ENCODE results near the gene XPR1.
"Not testable (repeated sequence)": the region's sequence is repeated elsewhere in the genome, so short reads cannot be mapped to it uniquely, and the experiment has no call there.

Gene XPR1

DNA sequence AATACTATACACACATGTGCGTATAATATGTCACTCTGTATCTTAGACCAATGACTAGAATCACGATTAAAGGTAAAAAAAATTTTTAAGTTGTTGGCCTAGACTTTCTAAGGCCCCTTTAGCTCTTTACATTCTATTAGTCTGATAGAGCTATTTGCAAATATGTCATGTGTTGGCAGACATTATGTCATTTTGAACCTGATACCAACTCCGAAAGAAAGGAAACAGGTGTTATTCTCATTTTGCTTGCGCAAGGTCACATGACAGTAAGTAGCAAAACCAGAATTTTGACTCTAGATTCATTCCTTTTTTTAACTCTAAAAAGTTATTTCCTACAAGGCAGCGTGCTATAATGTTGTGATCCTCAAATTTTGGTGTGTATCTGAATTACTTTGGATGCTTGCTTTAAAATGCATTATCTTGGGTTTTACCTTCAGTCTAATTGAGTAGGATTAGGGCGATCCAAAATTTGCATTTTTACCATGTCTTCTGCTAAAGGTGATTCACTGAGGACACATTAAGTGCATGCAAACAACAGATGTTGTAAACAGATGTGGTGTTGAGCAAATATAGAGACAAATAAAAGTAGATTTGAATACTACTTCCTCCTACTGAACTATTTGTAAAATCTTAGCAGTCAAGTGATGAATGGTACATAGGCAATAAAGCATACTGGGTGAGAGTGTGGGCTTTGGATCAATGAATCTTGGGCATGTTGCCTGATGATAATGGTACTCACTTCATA, 217.4 kb downstream of the XPR1 start:
- no peak for DNase-seq

DNA sequence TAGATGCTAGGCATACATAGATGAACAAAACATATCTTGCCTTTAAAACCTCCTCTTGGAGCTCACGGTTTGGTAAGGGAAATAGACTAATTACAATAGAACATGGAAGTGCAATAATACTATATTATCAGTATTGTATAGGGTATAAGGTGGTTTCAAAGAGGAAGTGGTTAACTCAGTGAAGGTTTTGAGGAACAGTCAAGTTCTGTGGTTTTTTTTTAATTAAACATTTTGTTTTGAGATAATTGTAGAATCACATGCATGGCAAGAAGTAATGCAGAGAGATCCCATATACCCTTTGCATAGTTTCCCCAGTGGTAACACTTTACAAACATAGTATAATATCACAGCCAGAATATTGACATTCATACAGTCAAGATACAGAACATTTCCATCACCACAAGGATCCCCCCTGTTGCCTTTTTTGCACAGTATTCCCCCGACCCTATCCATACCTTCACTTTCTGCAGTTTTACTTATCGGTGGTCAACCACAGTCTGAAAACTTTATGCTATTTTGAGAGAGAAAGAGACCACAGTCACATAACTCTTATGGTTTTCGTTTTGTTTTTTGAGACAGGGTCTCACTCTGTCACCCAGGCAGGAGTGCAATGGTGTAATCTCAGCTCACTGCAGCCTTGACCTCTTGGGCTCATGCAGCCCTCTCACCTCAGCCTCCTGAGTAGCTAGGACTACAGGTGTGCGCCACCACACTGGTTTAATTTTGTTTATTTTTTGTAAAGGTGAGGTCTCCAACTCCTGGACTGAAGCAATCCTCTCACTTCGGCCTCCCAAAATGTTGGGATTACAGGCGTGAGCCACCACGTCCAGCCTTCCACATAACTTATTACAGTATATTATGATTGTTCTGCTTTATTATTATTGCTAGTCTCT, 220.4 kb downstream of the XPR1 start:
- no peak for DNase-seq

DNA sequence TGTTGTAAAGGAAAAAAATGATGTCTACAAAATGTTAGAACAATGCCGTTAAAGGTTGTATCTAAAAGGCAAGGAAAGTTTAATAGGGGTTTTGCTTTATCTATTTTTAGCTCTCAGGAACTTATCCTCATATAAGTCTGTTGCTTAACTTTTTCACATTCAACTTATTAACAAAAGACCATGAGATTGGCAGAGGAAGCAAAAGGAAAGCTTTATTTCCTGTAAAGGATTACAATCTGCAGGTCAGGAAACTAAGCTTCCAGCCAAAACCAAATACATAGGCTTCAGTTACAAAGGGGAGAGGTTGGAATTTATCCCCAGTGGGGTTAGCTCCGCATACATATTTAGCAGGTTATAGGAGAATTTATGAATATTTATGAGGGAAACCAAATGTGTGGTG, 222.2 kb downstream of the XPR1 start:
- DNase-seq = no peak

DNA sequence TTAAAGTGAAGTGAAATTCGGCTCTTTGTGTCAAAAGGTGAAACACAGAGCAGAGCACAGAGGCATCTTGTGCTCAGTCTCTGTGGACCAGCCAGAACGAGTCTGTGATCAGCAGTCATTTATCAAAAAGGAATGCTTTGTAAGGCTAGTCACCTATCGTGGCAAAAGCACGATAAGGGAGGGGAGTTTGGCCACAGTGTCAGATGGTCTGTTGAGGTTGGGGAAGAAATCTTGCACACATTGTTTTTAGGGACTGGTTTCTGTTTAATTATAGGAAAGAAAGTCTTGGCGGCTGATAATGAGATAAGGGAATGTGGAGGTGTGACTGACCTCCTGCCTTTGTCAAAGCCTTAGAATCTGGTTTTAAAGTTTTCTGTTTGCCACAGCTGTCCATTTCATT, 222.6 kb downstream of the XPR1 start:
- no peak for DNase-seq

DNA sequence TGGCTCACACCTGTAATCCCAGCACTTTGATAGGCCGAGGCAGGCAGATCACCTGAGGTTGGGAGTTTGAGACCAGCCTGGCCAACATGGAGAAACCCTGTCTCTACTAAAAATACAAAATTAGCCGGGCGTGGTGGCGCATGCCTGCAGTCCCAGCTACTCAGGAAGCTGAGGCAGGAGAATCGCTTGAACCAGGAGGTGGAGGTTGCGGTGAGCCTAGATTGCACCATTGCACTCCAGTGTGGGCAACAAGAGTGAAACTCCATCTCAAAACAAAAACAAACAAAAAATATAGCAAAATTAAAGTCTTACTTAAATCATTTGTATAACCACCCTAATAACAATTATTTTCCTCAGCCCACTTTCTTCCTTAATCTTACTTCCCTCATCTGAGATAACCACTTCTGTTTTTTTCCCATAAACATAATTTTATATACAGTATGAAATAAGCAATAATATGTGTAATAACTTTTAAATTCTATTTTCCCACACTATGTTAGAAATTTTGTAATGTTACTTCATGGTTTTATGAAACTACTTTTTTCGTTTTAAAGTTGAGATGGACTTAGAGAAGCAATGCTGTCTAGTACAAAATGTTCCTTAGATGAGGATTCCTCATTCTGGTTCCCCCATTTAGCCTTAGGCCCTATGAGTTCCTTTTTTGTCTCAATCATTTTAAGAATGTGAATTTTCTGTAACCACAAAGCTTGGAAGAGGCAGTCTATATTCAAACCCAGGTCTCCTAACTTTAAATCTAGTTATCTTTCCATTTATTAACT, 226.3 kb downstream of the XPR1 start:
- DNase-seq = not testable (repeated sequence)

DNA sequence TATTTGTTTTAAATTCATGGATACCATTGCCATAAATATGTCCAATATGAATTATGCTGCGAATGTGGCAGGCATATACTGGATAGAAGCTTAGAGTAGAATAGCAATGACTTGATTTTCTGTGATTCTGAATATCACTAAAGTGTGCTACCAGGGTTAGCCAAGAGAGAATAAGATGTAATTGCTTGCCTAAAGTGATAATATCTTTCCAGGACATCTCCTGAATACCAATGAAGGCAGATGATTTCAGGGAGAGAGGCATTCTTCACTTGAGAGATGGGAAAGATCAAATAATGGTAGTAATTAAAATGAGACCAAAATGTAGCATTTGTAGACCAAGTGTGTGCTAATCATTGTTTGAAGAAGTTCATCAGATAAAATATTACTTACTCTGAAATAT, 227.5 kb downstream of the XPR1 start:
- DNase-seq = no peak

DNA sequence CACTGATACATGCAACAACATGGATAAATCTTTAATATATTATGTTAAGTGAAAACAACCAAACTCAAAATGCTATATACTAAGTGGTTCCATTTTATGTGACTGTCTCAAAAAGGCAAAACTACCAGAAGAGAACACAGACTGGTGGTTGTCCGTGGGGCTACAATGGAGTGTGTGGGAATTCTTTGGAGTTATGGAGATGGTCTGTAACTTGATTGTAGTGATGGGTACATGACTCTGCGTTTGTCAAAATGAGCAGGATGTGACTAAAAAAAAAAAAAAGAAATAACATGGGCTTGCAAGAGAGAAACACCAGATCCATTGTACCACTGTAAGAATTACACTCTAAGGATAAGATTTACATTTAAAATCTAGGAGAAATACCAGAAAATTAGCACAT, 228.7 kb downstream of the XPR1 start:
- DNase-seq = no peak

DNA sequence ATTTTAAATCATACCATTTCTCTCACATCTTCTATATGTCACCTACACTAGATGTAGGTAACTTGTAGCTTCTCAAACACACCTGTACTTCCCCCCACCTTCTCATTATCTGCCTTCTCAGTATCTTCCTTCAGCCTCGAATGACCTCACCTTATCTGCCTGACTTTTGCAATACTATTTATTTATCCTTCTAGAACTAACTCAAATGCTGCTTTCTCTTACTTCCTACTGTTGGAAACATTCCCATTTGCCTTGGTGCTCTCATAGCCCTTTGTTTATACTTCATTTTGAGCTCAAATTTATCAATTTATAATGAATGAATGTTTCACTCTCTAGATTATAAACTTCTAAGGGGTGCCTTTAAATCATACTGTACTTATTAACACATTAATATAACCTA, 230.5 kb downstream of the XPR1 start:
- DNase-seq = no peak

DNA sequence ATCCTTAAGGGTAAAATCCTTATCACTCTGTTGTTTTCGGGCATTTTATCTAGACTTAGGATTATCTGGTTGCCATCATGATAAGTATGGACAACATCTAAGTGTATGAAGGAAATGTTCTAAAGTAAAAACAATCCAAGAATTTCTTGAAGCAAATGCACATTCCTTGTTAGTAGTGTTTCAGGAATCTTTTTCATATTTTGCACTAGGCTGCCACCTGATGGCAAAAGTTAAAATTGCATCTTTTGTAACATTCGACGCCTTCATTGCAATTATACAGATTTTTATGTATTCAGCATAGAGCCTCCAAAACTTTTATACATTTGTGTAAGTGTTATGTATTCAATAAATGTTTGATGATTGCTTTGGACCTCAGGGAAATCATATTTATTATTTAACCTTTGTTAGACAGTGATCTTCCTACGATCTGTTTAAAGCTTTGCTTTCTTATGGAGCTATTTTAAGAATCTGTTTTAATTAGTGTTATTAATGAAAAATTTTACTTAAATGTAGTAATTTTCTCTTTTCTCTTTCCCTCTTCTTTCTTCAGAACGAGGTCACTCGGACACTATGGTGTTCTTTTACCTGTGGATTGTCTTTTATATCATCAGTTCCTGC, 231.4 kb downstream of the XPR1 start:
- no peak for DNase-seq

DNA sequence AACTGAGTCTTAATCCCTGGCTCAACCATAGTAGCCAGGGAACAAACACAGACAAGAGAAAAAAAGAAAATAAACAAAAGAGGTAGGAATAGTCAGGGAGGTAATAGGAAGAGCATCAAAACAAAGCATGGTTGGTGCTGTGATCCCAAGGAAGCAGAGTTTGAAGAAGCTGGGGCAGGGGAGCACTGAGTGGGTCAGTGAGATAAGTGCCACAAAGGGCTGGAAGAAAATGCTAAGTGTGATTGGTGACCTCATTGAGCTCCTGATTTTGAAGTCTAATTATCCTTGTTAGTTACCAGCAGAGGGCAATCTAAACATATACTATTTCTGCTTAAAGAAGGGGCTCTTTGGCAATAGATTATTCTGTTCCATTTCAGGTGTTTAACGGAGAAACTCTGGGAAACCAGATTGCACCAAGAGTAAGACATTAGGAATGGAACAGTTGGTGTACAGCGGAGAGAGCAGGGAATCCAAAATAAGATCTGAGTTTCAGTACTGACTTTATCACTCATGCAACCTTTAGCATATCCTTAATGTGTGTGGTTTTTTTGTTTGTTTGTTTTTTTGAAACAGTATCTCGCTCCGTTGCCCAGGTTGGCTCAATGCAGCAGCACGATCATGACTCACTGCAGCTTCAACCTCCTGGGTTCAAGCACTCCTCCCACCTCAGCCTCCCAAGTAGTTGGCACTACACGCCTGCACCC, 250.1 kb downstream of the XPR1 start:
- no peak for DNase-seq

DNA sequence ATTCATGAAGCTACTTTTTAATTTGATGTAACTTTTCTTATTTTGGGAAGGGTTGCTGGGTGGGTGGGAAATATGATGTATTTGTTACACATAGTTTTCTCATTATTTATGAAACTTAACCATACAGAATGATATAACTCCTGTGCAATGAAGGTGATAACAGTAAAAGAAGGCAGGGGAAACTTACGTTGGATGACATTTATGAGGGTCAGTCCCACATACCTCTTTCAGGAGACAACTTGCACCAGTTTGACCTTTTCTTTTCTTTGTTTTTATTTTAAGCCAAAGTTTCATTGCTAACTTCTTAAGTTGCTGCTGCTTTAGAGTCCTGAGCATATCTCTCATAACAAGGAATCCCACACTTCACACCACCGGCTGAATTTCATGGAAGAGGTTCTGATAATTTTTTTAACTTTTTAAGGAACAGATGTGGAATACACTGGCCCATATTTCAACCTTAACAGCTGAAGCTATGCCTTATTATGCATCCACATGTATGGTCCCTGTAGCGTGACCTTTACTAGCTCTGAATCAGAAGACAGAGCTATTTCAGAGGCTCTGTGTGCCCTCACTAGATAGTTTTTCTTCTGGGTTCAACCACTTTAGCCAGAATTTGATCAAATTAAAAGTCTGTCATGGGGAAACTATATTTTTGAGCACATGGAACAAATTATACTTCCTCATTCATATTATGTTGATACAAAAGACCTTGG, 252.9 kb downstream of the XPR1 start:
- DNase-seq = no peak

DNA sequence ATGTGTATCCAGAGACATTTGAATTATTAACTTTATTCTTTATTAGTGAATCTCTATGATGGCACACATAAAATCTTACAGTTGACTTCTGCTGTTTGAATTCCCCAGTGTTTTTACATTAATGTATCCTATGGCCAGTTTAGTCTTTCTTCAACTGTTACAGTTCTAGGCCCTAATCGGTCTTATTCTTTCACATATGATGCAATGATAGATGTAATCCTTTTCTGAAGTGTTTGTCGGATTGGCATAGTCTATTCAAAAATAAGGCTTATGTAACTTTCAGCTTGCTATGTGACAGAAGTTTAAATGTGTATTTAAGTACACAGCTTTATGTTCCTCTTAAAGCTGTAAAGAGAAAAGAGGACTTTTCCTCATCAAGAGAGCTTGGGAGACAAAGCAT, 254.5 kb downstream of the XPR1 start:
- DNase-seq = no peak

DNA sequence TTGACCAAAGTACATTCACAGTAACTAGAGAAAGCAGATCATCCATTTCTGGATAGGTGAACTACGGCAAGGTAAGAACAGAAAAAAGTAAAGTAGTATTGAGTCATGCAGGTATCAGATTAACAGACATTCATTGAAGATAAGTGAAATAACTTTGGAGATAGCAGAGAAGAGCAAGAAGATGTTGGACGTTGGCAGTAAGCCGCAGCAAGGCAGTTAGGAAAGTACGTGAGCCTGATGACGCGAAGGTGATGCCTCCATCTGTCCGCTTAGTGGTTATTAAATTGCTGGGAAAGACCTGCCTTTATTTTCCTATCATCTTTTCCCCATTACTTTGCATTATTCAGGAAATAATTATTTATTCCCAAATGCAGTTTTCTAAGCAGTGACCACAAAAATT, 256.0 kb downstream of the XPR1 start:
- DNase-seq = no peak

DNA sequence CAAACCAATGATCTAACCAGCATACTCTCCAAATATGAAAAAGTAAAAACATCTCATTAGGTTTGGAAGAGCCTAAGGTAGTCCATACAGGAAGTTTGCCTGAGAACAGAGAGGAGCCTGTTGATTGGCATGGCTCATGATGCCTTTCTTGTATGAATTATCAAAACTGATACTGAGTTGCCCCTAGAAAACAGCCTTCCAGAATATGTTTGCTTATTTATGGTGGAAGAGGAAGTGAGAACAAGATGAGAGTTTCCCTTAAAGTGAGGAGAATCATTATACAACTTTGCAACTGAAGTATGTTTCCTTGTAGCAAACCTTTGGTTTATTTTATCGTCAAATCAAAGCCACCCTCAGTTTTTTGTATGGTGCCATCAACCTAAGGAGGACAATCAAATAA, 257.0 kb downstream of the XPR1 start:
- DNase-seq = no peak

DNA sequence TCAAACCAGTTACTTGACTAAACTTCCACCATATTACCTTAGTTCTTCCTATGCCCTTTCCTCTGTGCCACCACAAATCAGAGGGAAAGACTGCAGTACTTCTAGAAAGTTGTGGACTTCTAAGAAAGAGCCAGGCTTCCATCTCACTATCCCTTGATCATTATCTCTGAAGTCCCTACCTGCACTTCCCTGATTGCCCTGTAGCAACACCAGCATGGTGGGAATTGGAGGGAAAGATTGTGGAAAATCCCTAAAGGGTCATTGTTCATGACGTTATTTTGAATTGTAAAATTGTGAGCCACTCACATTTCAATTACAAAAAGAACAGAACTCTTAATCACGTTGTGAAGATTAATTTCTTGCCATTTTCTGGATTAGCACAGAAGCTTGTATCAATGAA, 257.5 kb downstream of the XPR1 start:
- DNase-seq = no peak

DNA sequence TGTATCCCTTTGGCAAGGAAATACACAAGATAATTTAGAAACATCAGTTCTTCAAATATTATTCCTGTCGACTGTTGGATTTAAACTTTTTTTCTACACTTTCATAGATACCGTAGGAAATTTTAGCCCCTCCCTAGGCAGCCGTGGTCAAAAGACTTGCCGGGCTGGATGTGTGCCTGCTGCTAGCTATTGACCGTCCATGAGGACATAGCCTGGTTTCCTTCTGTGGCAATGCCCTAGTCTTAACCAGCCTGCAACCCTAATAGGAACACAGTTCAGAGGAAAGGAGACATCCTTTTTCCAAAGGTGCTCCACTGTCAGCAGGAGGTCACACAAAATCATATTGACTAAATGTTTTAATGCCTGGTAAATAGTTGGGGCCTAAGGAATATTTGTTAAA, 260.4 kb downstream of the XPR1 start:
- no peak for DNase-seq

DNA sequence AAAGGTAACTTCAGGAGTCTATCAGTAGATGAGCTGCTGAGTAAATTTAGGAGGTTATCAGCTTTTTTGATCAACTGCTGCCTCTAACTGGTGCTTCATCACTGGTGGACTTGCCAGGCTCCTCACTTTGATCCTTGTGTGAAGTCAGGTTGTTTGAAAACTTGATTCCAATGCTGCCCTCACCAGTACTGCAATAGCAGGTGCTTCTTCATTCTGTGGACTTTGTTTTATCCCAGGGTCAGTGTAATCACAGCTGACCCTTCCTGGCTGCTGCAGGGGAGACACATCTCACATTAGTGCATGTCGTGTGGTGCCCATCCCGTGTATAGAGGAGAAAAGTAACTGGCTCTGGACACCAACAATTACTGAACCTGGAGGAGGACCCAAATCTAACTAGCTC, 260.9 kb downstream of the XPR1 start:
- no peak for DNase-seq

DNA sequence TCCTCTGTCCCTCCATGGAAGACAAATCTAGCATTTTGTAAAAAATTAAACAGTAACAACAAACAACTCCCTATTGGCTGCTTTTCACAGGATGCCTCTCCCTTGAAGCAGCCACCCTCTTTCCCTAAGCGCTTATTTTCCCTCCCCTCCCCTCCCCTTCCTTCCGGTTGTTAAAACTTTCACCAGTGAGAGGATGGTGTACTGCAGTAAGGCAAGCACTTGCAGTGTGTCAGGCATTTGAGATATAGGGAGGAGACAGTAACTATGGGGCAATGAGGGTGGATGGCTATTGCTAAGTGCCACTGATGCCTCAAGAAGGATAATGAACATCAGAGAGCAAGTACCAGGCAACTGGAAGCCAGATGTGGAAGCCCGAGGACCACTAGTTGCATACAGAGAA, 261.8 kb downstream of the XPR1 start:
- no peak for DNase-seq

DNA sequence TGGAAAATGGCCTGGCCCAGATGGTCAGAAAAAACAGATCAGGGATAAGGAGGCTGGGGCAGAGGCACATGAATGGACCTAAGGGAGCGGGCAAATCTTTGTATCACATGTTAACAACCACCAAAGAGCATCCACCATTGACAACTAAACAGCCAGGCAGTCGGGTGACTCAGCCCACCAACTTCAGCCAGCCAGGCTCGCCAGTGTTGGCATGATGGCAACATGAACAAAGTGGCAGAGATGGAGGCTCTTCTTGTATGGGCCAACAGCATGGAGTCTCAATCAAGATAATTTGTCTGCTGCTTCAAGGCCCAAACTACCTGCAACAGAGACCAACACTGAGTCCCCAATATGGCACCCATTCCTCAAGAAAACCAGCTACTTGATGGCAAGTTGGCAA, 264.3 kb downstream of the XPR1 start:
- no peak for DNase-seq

DNA sequence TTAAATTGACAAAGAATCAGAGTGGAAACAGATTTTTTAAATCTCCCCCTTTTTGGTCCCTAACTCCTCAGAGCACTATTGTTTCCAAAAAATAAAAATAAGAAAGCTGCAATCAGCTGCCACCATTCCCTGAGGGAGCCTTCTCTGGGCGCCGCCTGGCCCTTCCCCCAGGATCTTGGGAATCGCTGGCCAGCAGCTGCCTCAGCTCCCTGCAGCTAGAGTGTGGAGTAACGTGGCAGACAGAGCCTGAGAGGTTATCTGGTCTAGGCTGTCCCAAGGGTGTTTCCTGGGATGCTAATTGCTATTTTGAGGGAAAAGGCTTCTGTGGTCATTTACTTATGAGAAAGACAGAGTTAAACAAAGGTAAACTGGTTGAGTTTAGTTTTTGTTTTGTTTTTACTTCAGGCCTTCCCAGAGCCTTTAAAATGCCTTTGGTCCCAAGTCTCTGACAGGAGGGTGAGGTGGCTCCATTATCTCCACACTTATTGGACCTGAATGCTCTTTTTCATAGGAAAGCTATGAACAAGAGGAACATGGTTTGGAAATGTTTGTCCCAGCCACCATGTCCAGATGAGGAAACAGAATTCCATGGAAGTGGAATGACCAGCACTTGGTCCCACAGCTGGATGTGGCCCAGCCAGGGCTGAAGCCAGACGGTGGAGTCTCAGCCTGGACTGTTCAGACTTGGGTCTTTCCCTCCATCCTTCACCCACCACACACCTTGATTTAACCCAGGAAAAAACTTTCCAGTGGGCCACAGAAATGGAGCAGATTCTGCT, 266.8 kb downstream of the XPR1 start:
- no peak for DNase-seq

DNA sequence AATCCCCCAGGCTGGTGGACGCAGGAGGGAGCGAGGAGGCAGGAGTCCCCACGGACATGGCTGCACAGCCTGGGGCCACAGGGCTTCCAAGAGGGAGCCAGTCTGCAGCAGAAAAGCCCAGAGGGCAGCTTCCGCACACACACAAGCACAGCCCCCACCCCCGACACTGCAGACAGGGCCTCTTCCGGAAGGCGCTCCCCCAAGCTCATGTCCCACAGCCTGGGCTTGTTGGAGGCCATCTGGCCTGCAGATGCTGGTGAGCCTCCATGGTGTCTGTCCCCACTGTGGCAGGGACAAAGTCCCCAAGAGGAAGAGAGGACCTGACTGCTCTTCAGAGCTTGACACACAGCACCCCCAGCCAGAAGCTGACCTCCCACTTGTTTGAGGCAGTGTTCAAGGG, 267.4 kb downstream of the XPR1 start:
- no peak for DNase-seq
